ENCODE measurements around the gene CYP2E1.

DNA sequence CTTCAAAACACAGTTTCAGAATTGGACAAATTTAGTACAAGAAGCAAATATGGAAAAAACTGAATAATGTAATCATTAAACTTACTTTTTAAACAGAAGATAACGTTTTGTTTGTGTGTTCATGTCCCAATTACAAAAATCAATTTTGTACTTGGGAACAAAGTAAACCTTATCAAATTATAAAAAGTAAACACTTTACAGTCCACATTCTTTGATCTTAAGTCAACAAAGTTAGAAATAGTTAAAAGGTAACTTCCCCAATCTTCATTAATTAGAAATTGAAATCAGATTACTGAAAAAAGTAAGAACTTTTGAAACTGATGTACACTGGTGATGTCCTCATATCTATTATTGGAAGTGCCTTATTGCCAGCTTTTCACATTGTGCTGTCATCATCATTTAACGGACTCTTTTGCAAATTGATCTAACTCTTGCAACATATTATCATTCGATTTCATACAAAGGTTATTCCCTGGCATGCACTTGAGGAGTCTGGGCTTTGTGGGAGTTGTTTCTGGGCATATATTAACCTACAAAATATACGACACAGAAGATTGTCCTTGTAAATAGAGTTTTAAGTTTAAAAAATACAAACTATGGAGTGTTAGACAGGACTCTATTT lies 15.1 kb upstream of the CYP2E1 start:
- TF ChIP-seq CTCF (IDR thresholded peaks at IDR 0.05; ENCODE audit: insufficient read depth, low read length), result no peak
- TF ChIP-seq POLR2AphosphoS5 (IDR thresholded peaks at IDR 0.05; ENCODE audit: low read depth), result no peak
- TF ChIP-seq, protein P1, sequence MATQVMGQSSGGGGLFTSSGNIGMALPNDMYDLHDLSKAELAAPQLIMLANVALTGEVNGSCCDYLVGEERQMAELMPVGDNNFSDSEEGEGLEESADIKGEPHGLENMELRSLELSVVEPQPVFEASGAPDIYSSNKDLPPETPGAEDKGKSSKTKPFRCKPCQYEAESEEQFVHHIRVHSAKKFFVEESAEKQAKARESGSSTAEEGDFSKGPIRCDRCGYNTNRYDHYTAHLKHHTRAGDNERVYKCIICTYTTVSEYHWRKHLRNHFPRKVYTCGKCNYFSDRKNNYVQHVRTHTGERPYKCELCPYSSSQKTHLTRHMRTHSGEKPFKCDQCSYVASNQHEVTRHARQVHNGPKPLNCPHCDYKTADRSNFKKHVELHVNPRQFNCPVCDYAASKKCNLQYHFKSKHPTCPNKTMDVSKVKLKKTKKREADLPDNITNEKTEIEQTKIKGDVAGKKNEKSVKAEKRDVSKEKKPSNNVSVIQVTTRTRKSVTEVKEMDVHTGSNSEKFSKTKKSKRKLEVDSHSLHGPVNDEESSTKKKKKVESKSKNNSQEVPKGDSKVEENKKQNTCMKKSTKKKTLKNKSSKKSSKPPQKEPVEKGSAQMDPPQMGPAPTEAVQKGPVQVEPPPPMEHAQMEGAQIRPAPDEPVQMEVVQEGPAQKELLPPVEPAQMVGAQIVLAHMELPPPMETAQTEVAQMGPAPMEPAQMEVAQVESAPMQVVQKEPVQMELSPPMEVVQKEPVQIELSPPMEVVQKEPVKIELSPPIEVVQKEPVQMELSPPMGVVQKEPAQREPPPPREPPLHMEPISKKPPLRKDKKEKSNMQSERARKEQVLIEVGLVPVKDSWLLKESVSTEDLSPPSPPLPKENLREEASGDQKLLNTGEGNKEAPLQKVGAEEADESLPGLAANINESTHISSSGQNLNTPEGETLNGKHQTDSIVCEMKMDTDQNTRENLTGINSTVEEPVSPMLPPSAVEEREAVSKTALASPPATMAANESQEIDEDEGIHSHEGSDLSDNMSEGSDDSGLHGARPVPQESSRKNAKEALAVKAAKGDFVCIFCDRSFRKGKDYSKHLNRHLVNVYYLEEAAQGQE (IDR thresholded peaks at IDR 0.05; ENCODE audit: insufficient replicate concordance, low read depth), result no peak
- no peak for TF ChIP-seq GABPA (IDR thresholded peaks at IDR 0.05; ENCODE audit: low read depth)

Data from HL-60 (cell line).